ENCODE measurements around the gene ACOD1.

ACOD1 gene

GRCh38 chr13:76932076-76932475 is 16.2 kb upstream of the ACOD1 start:
- Histone ChIP-seq H3K27me3 (ENCODE audit: control insufficient read depth, low read length) (no peaks in the 10 kb centered on the region), H3K79me2 (ENCODE audit: control insufficient read depth, low read length) (no peaks in the 10 kb centered on the region), H3K4me2 (ENCODE audit: low read length) (no peak overlapping the region)

DNA sequence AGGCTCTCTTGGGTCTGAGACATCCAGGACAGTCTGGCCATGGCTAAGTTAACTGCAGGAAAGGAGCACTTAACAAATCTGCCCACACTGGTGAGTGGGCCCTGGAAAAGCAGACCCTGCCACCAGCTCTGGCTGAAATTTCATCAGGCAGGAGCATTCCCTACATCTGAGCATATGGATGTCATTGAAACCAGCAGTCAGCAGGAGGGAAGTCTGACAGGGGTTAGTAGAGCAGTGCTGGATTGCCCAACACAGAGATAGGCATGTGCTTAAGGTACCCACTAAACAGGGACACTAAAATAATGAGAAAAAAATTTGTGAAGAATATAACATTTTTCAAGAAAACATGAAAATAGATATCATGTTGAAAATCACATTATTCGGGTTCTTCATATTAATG is 13.6 kb upstream of the ACOD1 start:
- H3K27me3 ChIP-seq (ENCODE audit: control insufficient read depth, low read length), result no peaks in the 10 kb centered on the region
- H3K27ac ChIP-seq (ENCODE audit: low read depth, low read length), result no peak overlapping the region
- TF ChIP-seq EZH2phosphoT487 (IDR thresholded peaks at IDR 0.05; ENCODE audit: borderline replicate concordance, low read length), result no peak
- TF ChIP-seq, protein P1, sequence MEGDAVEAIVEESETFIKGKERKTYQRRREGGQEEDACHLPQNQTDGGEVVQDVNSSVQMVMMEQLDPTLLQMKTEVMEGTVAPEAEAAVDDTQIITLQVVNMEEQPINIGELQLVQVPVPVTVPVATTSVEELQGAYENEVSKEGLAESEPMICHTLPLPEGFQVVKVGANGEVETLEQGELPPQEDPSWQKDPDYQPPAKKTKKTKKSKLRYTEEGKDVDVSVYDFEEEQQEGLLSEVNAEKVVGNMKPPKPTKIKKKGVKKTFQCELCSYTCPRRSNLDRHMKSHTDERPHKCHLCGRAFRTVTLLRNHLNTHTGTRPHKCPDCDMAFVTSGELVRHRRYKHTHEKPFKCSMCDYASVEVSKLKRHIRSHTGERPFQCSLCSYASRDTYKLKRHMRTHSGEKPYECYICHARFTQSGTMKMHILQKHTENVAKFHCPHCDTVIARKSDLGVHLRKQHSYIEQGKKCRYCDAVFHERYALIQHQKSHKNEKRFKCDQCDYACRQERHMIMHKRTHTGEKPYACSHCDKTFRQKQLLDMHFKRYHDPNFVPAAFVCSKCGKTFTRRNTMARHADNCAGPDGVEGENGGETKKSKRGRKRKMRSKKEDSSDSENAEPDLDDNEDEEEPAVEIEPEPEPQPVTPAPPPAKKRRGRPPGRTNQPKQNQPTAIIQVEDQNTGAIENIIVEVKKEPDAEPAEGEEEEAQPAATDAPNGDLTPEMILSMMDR (IDR thresholded peaks at IDR 0.05; ENCODE audit: low read depth, low read length, poor library complexity, severe bottlenecking), result no peak
- H3K4me3 ChIP-seq (ENCODE audit: low read length), result no peak overlapping the region
- H4K20me1 ChIP-seq (ENCODE audit: control insufficient read depth, insufficient read depth, low read depth, low read length), result no peaks in the 10 kb centered on the region
- H3K9me3 ChIP-seq (ENCODE audit: control insufficient read depth, insufficient read depth, low read length), result no peaks in the 10 kb centered on the region
- H3K4me2 ChIP-seq (ENCODE audit: low read length), result no peak overlapping the region
- no peaks in the 10 kb centered on the region for H3K4me1 ChIP-seq (ENCODE audit: control insufficient read depth, low read length)
- H3K9me2 ChIP-seq (replicated peaks; ENCODE audit: control insufficient read depth, low read length), result no peaks in the 10 kb centered on the region
- no peaks in the 10 kb centered on the region for H3F3A ChIP-seq (ENCODE audit: control insufficient read depth, insufficient read depth)
- no peaks in the 10 kb centered on the region for H3K79me2 ChIP-seq (ENCODE audit: control insufficient read depth, low read length)
- H3K36me3 ChIP-seq (ENCODE audit: control insufficient read depth, low read length), result no peaks in the 10 kb centered on the region

More at GRCh38 chr13:76932076-76932475, 16.2 kb upstream of the ACOD1 start:
- H3K27ac ChIP-seq (ENCODE audit: low read depth, low read length), result no peak overlapping the region
- no peaks in the 10 kb centered on the region for H3K9me3 ChIP-seq (ENCODE audit: control insufficient read depth, insufficient read depth, low read length)
- no peaks in the 10 kb centered on the region for H4K20me1 ChIP-seq (ENCODE audit: control insufficient read depth, insufficient read depth, low read depth, low read length)
- H3K4me3 ChIP-seq (ENCODE audit: low read length), result no peak overlapping the region
- no peaks in the 10 kb centered on the region for H3K36me3 ChIP-seq (ENCODE audit: control insufficient read depth, low read length)
- no peak for TF ChIP-seq EZH2phosphoT487 (IDR thresholded peaks at IDR 0.05; ENCODE audit: borderline replicate concordance, low read length)
- TF ChIP-seq, protein P1 (IDR thresholded peaks at IDR 0.05; ENCODE audit: low read depth, low read length, poor library complexity, severe bottlenecking), result no peak
- H3K9me2 ChIP-seq (replicated peaks; ENCODE audit: control insufficient read depth, low read length), result no peaks in the 10 kb centered on the region
- no peaks in the 10 kb centered on the region for H3K4me1 ChIP-seq (ENCODE audit: control insufficient read depth, low read length)
- H3F3A ChIP-seq (ENCODE audit: control insufficient read depth, insufficient read depth), result no peaks in the 10 kb centered on the region

DNA sequence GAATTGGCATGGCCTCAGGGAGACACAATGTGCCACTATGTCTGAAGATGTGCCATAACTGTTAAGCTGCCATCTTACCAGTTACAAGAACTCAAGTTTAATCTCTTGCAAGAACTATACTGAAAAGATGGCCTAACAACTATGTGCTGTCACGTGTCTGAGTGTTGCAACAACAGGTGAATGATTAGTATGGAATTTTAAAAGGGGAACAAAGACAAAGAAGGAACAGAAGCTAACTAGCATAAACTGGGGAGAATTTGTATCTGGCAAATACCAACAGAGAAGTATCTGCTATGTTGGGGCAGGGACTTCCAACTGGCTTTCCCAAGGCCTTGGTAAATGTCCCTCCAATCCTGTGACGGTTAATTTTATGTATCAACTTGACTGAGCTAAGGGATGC is 11.5 kb upstream of the ACOD1 start:
- no peak overlapping the region for H3K27ac ChIP-seq (ENCODE audit: low read depth, low read length)

More for the DNA sequence above, 11.5 kb upstream of the ACOD1 start:
- TF ChIP-seq, protein P1 (IDR thresholded peaks at IDR 0.05; ENCODE audit: low read depth, low read length, poor library complexity, severe bottlenecking), result no peak
- TF ChIP-seq EZH2phosphoT487 (IDR thresholded peaks at IDR 0.05; ENCODE audit: borderline replicate concordance, low read length), result no peak
- Histone ChIP-seq H3K9me3 (ENCODE audit: control insufficient read depth, insufficient read depth, low read length) (no peaks in the 10 kb centered on the region), H3K9me2 (replicated peaks; ENCODE audit: control insufficient read depth, low read length) (no peaks in the 10 kb centered on the region), H4K20me1 (ENCODE audit: control insufficient read depth, insufficient read depth, low read depth, low read length) (no peaks in the 10 kb centered on the region), H3K27me3 (ENCODE audit: control insufficient read depth, low read length) (no peaks in the 10 kb centered on the region), H3K4me2 (ENCODE audit: low read length) (no peak overlapping the region), H3K36me3 (ENCODE audit: control insufficient read depth, low read length) (no peaks in the 10 kb centered on the region), H3K4me1 (ENCODE audit: control insufficient read depth, low read length) (no peaks in the 10 kb centered on the region), H3K4me3 (ENCODE audit: low read length) (no peak overlapping the region), H3F3A (ENCODE audit: control insufficient read depth, insufficient read depth) (no peaks in the 10 kb centered on the region), H3K79me2 (ENCODE audit: control insufficient read depth, low read length) (no peaks in the 10 kb centered on the region)
